Breast epithelium (tissue), 4 donors: ENCODE measurements around the gene RTCB. TPM values are rescaled to one million over a fixed set of nuclear protein-coding genes. Genes with fewer than 3 reads are reported as not detected.

Experiments
- DNase-seq, 2 donors: peaks; one replicate each; pipeline ENCODE4 v3.0.0-alpha.2; 2019; ENCODE audit warnings: low spot score in 2 of 2
- H3K27ac ChIP-seq, 2 donors: fragments of 200-600 bp; sonication (generic) in 1 of 2; one replicate each; pipeline ENCODE4 v1.5.1; 2016 to 2019; ENCODE audit warnings: mild to moderate bottlenecking in 1 of 2
- H3K27me3 ChIP-seq, 2 donors: fragments of 200-600 bp; sonication (generic) in 1 of 2; one replicate each; pipeline versions ENCODE4 v1.5.1 to v1.6.0; 2017 to 2019; ENCODE audit warnings: control low read depth in 1 of 2, mild to moderate bottlenecking in 1 of 2
- H3K36me3 ChIP-seq: fragments of 200-600 bp; one replicate; pipeline ENCODE4 v1.5.1; 2019
- H3K4me1 ChIP-seq, 2 donors: fragments of 200-600 bp; sonication (generic); one replicate each; pipeline ENCODE4 v1.5.1; 2016 to 2019; ENCODE audit warnings: control low read depth in 1 of 2
- H3K4me3 ChIP-seq, 3 donors: fragments of 200-600 bp; sonication (generic); 1 replicate in 2 of 3; 2 replicates in 1 of 3; pipeline ENCODE4 v1.5.1; 2016 to 2019; ENCODE audit warnings: mild to moderate bottlenecking in 3 of 3, moderate library complexity in 2 of 3
- H3K9me3 ChIP-seq, 2 donors: fragments of 200-600 bp; sonication (generic) in 1 of 2; one replicate each; pipeline ENCODE4 v1.5.1; 2016 to 2019; ENCODE audit warnings: control low read depth in 1 of 2
- POLR2A ChIP-seq: fragments of 450-650 bp; IDR thresholded peaks from one replicate; pipeline ENCODE4 v1.6.1; 2016; ENCODE audit warnings: antibody characterized with exemption, mild to moderate bottlenecking, moderate library complexity
- POLR2AphosphoS5 ChIP-seq, 3 donors: sonication (generic); formaldehyde crosslinking; IDR thresholded peaks; one replicate each; pipeline ENCODE4 v1.6.1; 2017; ENCODE audit warnings: antibody characterized with exemption in 3 of 3
- intact Hi-C: fragments of 100-400 bp; cut with DNase I; formaldehyde crosslinking; loops from one replicate; pipeline ENCODE4 v1.15.1; 2023; ENCODE audit warnings: low total_unique reads
- total RNA-seq, 3 donors: library from RNA; depleted of rRNA; stranded (reverse); fragments of >200 nt; gene quantifications; one replicate each; pipeline ENCODE4 v1.1.0, GENCODE V29; 2016
- TF ChIP-seq, protein P1 (sequence below), 3 donors: fragments of 450-650 bp; IDR thresholded peaks; one replicate each; pipeline ENCODE4 v1.5.1; 2016 to 2017; ENCODE audit warnings: antibody characterized with exemption in 3 of 3, mild to moderate bottlenecking in 3 of 3, moderate library complexity in 3 of 3

The RTCB gene
- total RNA-seq, 3 donors from 2014 or later: 75.4 to 84.6 (median 76.6) TPM

DNA sequence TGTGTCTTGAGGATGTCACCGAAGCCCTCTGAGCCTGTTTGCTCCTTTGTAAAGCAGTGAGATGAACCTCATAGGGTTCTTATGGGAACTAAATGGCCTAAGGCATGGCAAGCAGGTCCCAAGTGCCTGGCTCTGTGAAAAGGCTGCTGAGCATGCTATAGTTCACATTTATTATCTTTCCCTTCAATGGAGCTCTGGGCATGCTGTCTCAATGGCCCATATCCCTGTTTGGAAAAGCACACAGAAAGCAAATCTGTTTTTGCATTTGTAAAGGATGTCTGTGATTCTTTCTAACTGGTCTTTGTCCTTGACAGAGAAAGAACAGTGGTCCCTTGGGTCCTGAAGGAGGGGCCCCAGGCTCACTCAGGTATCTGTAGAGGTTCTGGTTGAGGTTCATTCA lies 26.4 kb downstream of the RTCB start:
- Histone ChIP-seq H3K27ac (no peak overlapping the region), H3K36me3 (peaks cover 10% of the 10 kb centered on the region), H3K9me3 (no peaks in the 10 kb centered on the region), H3K4me3 (no peak overlapping the region), H3K27me3 (no peaks in the 10 kb centered on the region), H3K4me1 (no peaks in the 10 kb centered on the region)
- no peak for DNase-seq
- TF ChIP-seq POLR2AphosphoS5 (IDR thresholded peaks at IDR 0.05) (no peak), POLR2A (no peak)
- TF ChIP-seq, protein P1, sequence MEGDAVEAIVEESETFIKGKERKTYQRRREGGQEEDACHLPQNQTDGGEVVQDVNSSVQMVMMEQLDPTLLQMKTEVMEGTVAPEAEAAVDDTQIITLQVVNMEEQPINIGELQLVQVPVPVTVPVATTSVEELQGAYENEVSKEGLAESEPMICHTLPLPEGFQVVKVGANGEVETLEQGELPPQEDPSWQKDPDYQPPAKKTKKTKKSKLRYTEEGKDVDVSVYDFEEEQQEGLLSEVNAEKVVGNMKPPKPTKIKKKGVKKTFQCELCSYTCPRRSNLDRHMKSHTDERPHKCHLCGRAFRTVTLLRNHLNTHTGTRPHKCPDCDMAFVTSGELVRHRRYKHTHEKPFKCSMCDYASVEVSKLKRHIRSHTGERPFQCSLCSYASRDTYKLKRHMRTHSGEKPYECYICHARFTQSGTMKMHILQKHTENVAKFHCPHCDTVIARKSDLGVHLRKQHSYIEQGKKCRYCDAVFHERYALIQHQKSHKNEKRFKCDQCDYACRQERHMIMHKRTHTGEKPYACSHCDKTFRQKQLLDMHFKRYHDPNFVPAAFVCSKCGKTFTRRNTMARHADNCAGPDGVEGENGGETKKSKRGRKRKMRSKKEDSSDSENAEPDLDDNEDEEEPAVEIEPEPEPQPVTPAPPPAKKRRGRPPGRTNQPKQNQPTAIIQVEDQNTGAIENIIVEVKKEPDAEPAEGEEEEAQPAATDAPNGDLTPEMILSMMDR (IDR thresholded peaks at IDR 0.05): no peak
- intact Hi-C loops: no loop called here

DNA sequence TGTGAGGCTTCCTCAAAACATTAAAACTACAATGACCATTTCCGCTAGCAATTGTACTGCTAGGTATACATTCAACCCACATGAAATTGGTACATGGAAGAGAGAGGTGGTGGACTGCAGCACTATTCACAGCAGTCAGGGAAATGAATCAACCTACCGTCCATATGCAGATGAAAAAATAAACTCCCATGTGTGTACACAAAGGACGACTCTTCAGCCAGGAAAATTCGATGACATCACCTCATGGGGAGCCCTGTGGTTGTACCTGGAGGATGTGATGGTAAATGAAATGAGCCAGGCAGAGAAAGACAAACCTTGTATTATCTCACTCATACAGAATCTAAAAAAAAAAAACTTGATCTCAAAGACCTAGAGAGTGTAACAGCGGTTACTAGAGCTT lies 31.1 kb downstream of the RTCB start:
- Histone ChIP-seq H3K27ac (no peak overlapping the region), H3K27me3 (no peaks in the 10 kb centered on the region), H3K9me3 (no peaks in the 10 kb centered on the region), H3K4me3 (no peak overlapping the region), H3K4me1 (no peaks in the 10 kb centered on the region), H3K36me3 (no peaks in the 10 kb centered on the region)
- intact Hi-C loops: no loop called here
- DNase-seq: no peak
- TF ChIP-seq POLR2AphosphoS5 (IDR thresholded peaks at IDR 0.05) (no peak), POLR2A (no peak)
- TF ChIP-seq, protein P1 (IDR thresholded peaks at IDR 0.05): no peak

DNA sequence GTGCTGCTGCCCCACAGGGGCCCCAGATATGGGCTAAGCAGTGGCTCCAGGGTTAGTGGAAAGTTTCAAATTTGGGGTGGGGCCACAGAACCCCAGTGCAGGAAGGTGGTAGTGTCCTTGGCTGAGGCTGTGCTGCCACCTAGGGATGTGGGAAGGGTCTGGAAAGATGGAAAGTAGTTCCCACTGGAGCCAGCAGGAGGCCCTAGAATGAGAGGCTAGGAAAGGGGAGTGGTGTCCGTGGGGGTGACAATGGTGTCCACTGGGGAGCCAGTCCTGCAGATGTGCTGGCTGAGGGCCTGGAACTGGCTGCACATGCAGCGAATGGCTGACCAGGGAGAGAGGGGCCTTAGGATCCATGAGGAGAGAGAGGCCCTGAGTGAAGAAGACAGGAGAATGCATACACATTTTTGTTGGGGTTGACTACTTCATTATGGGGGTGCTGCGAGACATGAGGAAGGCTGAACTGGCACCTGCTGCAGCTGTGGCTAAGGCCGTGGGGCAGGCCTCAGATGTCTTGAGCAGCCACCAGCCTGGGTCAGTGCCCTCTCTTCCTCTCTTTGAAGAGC lies 33.3 kb downstream of the RTCB start:
- no peaks in the 10 kb centered on the region for H3K9me3 ChIP-seq
- DNase-seq: no peak
- no peaks in the 10 kb centered on the region for H3K27me3 ChIP-seq
- no peaks in the 10 kb centered on the region for H3K36me3 ChIP-seq
- intact Hi-C loops: no loop called here
- H3K4me1 ChIP-seq: no peaks in the 10 kb centered on the region
- H3K4me3 ChIP-seq: no peak overlapping the region
- H3K27ac ChIP-seq: no peak overlapping the region
- TF ChIP-seq POLR2A: no peak
- TF ChIP-seq, protein P1 (IDR thresholded peaks at IDR 0.05): peak in 1 of 3 donors; percentile 38
- no peak for TF ChIP-seq POLR2AphosphoS5 (IDR thresholded peaks at IDR 0.05)

DNA sequence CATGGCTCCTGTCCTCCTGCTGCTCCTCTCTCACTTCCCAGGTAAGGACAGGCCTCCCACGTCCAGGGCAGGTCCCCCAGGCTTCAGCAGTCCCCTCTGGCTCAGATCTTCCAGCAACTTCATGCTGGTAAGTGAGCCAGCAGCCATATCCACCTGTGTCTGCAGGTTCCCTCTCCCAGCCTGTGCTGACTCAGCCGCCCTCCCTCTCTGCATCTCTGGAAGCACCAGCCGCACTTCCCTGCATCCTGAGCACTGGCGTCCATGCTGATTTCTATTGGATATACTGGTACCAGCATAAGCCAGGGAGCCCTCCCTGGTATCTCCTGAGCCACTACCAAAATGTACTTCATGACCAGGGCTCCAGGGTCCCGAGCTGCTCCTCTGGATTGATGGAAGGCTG lies 35.4 kb downstream of the RTCB start:
- no peaks in the 10 kb centered on the region for H3K36me3 ChIP-seq
- H3K4me3 ChIP-seq: no peak overlapping the region
- DNase-seq: no peak
- H3K9me3 ChIP-seq: no peaks in the 10 kb centered on the region
- intact Hi-C loops: no loop called here
- TF ChIP-seq, protein P1 (IDR thresholded peaks at IDR 0.05): no peak
- no peak for TF ChIP-seq POLR2A
- TF ChIP-seq POLR2AphosphoS5 (IDR thresholded peaks at IDR 0.05): no peak
- H3K27me3 ChIP-seq: no peaks in the 10 kb centered on the region
- no peak overlapping the region for H3K27ac ChIP-seq
- H3K4me1 ChIP-seq: no peaks in the 10 kb centered on the region

DNA sequence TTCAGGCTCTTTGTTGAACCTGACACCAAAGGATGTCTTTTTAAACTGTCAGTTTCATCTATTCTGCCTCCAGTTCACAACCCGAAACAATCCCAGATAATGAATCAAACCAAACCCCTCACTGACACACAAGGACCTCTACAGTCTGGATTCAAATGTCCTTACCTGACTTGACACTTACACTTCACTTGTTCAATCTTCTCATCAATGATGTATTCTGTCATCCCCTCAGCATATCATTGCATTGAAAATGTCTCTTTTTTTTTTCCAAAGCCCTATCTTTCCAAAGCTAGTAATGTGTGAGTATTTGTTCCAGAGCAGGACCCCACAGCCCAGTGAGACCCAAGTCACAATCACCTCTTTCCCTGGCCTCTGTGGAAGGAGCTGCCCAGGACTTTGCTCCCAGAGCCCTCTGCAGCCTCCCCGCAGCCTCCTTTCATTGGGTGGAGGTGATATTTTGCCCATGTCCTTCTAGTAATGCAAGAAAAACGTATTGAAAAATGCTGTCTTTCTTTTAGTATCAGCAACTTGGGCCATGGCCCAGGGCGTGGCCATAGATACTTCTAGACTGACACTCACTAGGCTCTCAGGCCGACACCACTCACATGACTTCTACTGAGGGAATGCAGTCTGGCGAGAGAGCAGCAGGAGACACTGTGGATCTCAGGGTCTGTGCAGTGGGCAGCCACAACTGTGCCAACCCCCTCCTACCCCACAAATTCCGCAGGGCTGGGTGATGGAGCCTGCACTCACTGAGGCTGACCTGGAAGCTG lies 36.2 kb downstream of the RTCB start:
- Histone ChIP-seq H3K4me3 (no peak overlapping the region), H3K4me1 (no peaks in the 10 kb centered on the region), H3K9me3 (no peaks in the 10 kb centered on the region), H3K27ac (no peak overlapping the region), H3K36me3 (no peaks in the 10 kb centered on the region), H3K27me3 (no peaks in the 10 kb centered on the region)
- intact Hi-C loops: no loop called here
- no peak for DNase-seq
- TF ChIP-seq, protein P1 (IDR thresholded peaks at IDR 0.05): no peak
- TF ChIP-seq POLR2A (no peak), POLR2AphosphoS5 (IDR thresholded peaks at IDR 0.05) (no peak)
